Camera-type eye (tissue), 1 donor: Measurements from ENCODE around the gene ETFRF1. TPM values are rescaled to one million over a fixed set of nuclear protein-coding genes. Genes with fewer than 3 reads are reported as not detected.

Experiments
- total RNA-seq: library from RNA; depleted of rRNA; stranded (reverse); fragments of >200 nt; gene quantifications from one replicate; pipeline ENCODE4 v1.2.3, GENCODE V29; 2014

The ETFRF1 gene
- 49.3 TPM for total RNA-seq

DNA sequence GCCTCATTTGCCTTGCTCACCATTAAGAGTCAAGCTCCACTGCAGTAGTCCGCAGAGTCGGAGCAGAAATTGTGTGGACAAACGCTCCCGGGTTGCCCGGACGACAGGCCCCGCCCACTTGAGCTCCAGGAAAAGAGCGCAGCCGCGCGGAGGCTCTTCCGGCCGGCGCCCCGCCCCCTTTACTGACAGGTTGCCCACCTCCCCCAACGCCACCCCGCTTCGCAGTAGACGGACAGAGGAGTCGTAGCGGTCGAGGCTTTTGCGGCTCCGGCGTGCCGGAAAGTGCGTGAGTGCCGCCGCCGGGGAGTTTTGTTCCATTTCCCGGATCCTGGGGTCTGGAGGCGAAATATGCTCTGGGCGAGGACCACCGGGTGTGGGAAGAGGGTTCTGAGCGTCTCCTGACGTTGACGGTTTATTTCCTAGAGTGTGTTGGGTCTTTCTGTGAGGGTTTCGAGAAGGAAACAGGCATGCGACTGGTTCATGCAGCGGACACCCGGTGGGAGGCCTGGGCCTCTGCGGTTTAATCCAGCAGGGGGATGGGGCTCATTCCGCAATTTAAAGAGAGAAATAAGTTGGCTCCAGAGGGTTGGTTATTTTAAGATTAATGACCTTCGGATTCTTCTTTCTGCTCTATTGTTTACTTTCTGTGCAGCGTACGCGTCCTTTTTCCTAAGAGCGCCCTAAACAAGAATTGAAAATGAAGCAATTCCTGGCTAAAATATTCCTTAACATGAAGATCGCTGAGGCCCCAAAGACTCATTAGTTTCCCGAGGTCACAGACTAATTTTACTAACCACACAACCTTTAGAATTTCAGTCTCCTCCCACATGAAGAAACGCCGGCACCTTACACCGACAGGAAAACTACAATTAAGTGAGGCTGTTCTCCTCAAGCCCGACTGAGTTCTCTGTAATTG lies at the start of gene ETFRF1, which contains the start of gene DNAI7:
TSS of gene ETFRF1 (plus strand) at position 182 of the 916 bp plus-strand sequence. CDS start 8,720 bp downstream, outside the sequence.
TSS of gene DNAI7 (minus strand) at position 105 of the 916 bp plus-strand sequence. CDS start at position 23, 82 bp downstream.

GRCh38 chr12:25250744-25251730 lies 56.0 kb downstream of the ETFRF1 start, which contains the start of gene KRAS:
TSS of gene KRAS (minus strand) at chr12:25250929.

Other genes with a start within 250 kb of the ETFRF1 start
- 66.6 TPM for gene BCAT1, start 246.1 kb upstream of the ETFRF1 start, total RNA-seq
- 7.8 TPM for gene DNAI7, start 77 bp upstream of the ETFRF1 start, total RNA-seq
- 32.5 TPM for gene KRAS, start 55.7 kb downstream of the ETFRF1 start, total RNA-seq